ENCODE data around the gene R3HDML.
"Not testable (repeated sequence)": the region's sequence is repeated elsewhere in the genome, so short reads cannot be mapped to it uniquely, and the experiment has no call there.

R3HDML gene

GRCh38 chr20:44328428-44328827, 8.4 kb upstream of the R3HDML start:
- DNase-seq, result no peak

GRCh38 chr20:44331201-44331600, 5.6 kb upstream of the R3HDML start:
- DNase-seq, result no peak

- no peak for DNase-seq
Observed at GRCh38 chr20:44334306-44334705, 2.5 kb upstream of the R3HDML start.

GRCh38 chr20:44334709-44335108, 2.1 kb upstream of the R3HDML start:
- DNase-seq, result no peak

GRCh38 chr20:44335675-44336074, 1.2 kb upstream of the R3HDML start:
- DNase-seq, result no peak

GRCh38 chr20:44336086-44336485, 757 bp upstream of the R3HDML start:
- no peak for DNase-seq

GRCh38 chr20:44342248-44342647, 5.4 kb downstream of the R3HDML start:
- no peak for DNase-seq

- no peak for DNase-seq
Observed at GRCh38 chr20:44343162-44343675, 6.4 kb downstream of the R3HDML start.

- no peak for DNase-seq
Observed at GRCh38 chr20:44344723-44345122, 7.9 kb downstream of the R3HDML start.

GRCh38 chr20:44345147-44345546, 8.3 kb downstream of the R3HDML start:
- no peak for DNase-seq

- not testable (repeated sequence) for DNase-seq
Observed at GRCh38 chr20:44345941-44346340, 9.1 kb downstream of the R3HDML start.

- no peak for DNase-seq
Observed at GRCh38 chr20:44348168-44348659, 11.4 kb downstream of the R3HDML start.

GRCh38 chr20:44349349-44349748, 12.5 kb downstream of the R3HDML start:
- no peak for DNase-seq

- no peak for DNase-seq
Observed at GRCh38 chr20:44350567-44350966, 13.7 kb downstream of the R3HDML start.

- no peak for DNase-seq
Observed at GRCh38 chr20:44354979-44355497, 18.2 kb downstream of the R3HDML start.

GRCh38 chr20:44355498-44356352, 18.9 kb downstream of the R3HDML start, which contains the start of gene HNF4A:
Gene HNF4A, plus strand, starts transcription at chr20:44355699. Its CDS starts 106 bp downstream, at chr20:44355805.
- DNase-seq, result no peak

GRCh38 chr20:44356353-44356723, 19.5 kb downstream of the R3HDML start:
- no peak for DNase-seq

- DNase-seq, result no peak
Observed at GRCh38 chr20:44357020-44357419, 20.2 kb downstream of the R3HDML start.

- DNase-seq, result no peak
Observed at GRCh38 chr20:44357555-44358125, 20.8 kb downstream of the R3HDML start.

GRCh38 chr20:44358776-44359175, 21.9 kb downstream of the R3HDML start:
- no peak for DNase-seq

- no peak for DNase-seq
Observed at GRCh38 chr20:44360221-44360620, 23.4 kb downstream of the R3HDML start.

- no peak for DNase-seq
Observed at GRCh38 chr20:44361021-44361420, 24.2 kb downstream of the R3HDML start.

- no peak for DNase-seq
Observed at GRCh38 chr20:44362466-44362940, 25.7 kb downstream of the R3HDML start.

- DNase-seq, result no peak
Observed at GRCh38 chr20:44364068-44364467, 27.2 kb downstream of the R3HDML start.
